GM12878 (cell line): ENCODE measurements around the gene BEGAIN. TPM values are rescaled to one million over a fixed set of nuclear protein-coding genes. Genes with fewer than 3 reads are reported as not detected.

Experiments
- ATAC-seq: fragments of 200-7000 bp; cut with Tn5 transposase; 3 replicates; pipeline ENCODE4 v1.9.1; 2020; ENCODE audit warnings: mild to moderate bottlenecking, moderate library complexity
- BruUV-seq: library from RNA; stranded (reverse); fragments of 400-500 nt; replicated peaks from 2 replicates; lab custom pipeline; 2021; lab: Mats Ljungman, UMichigan
- CTCF ChIA-PET: fragments of 300-600 bp; sonication (Branson Sonifier 250); formaldehyde crosslinking; extraction: SDS; loops from one replicate; lab custom pipeline; 2021; ENCODE audit warnings: inconsistent platforms; lab: Yijun Ruan, JAX
- POLR2A ChIA-PET: fragments of 350-600 bp; formaldehyde crosslinking; extraction: SDS; loops from one replicate; lab custom pipeline; 2021; ENCODE audit warnings: inconsistent platforms; lab: Charles Lee
- RAD21 ChIA-PET: fragments of 300-600 bp; sonication (Branson Sonifier 250); formaldehyde crosslinking; loops from one replicate; lab custom pipeline; 2023; ENCODE audit warnings: antibody characterized with exemption; ENCODE audit not compliant: unreplicated experiment; lab: Charles Lee
- SMC1A ChIA-PET: fragments of 300-600 bp; sonication (Branson Sonifier 250); formaldehyde crosslinking; loops from one replicate; lab custom pipeline; 2023; ENCODE audit not compliant: unreplicated experiment, uncharacterized antibody; lab: Charles Lee
- DNase-seq: peaks from one replicate; pipeline ENCODE4 v3.0.0-alpha.2; 2011; ENCODE audit warnings: low read depth, low spot score
- FAIRE-seq: peaks from 3 replicates; lab custom pipeline; 2011; peaks lifted over from hg19 to GRCh38; lab: Jason Lieb, UNC
- H2AFZ ChIP-seq: 2 replicates; pipeline ENCODE4 v1.6.0; 2011; ENCODE audit warnings: low read depth, low read length, control low read depth; ENCODE audit not compliant: control insufficient read depth
- H3K27ac ChIP-seq: 2 replicates; pipeline ENCODE4 v1.5.1; 2011; ENCODE audit warnings: control low read depth; ENCODE audit not compliant: control insufficient read depth, insufficient read depth
- H3K27me3 ChIP-seq, 2 experiments: replicated peaks in 1 of 2; 2 replicates each; pipeline versions ENCODE4 v1.6.0 to v1.6.1; 2011; ENCODE audit warnings: low read length in 1 of 2; ENCODE audit not compliant: control insufficient read depth in 2 of 2, insufficient read depth in 2 of 2
- H3K36me3 ChIP-seq, 2 experiments: 2 replicates each; pipeline ENCODE4 v1.5.1; 2011; ENCODE audit warnings: low read length in 1 of 2; ENCODE audit not compliant: control insufficient read depth in 2 of 2, insufficient read depth in 2 of 2
- H3K4me1 ChIP-seq: 2 replicates; pipeline ENCODE4 v1.6.1; 2011; ENCODE audit warnings: mild to moderate bottlenecking, low read length, moderate library complexity, mixed read lengths; ENCODE audit not compliant: control insufficient read depth, insufficient read depth
- H3K4me2 ChIP-seq: 2 replicates; pipeline ENCODE4 v1.6.0; 2011; ENCODE audit warnings: control low read depth; ENCODE audit not compliant: control insufficient read depth, insufficient read depth
- H3K4me3 ChIP-seq: fragments of 200-600 bp; sonication (generic); 2 replicates; pipeline ENCODE4 v1.5.1; 2016
- H3K79me2 ChIP-seq: 2 replicates; pipeline ENCODE4 v1.6.0; 2011; ENCODE audit warnings: low read length; ENCODE audit not compliant: control insufficient read depth, insufficient read depth
- H3K9ac ChIP-seq: 2 replicates; pipeline ENCODE4 v1.8.0; 2011; ENCODE audit warnings: low read length, control low read depth, mixed read lengths; ENCODE audit not compliant: control insufficient read depth, insufficient read depth
- H3K9me3 ChIP-seq: replicated peaks from 3 replicates; pipeline ENCODE4 v1.5.1; 2011; ENCODE audit warnings: mild to moderate bottlenecking, low read length; ENCODE audit not compliant: control insufficient read depth, insufficient read depth
- H4K20me1 ChIP-seq: 2 replicates; pipeline ENCODE4 v1.6.0; 2011; ENCODE audit not compliant: control insufficient read depth, insufficient read depth
- CREM ChIP-seq: IDR thresholded peaks from 2 replicates; pipeline ENCODE4 v1.6.1; 2014; ENCODE audit warnings: antibody characterized with exemption, low read depth
- EZH2 ChIP-seq: IDR thresholded peaks from 2 replicates; pipeline ENCODE4 v1.6.1; 2012; ENCODE audit warnings: low read depth, mild to moderate bottlenecking, control low read depth, inconsistent platforms, low read length, borderline replicate concordance; ENCODE audit not compliant: control insufficient read depth
- KLF5 ChIP-seq: fragments of 450-650 bp; IDR thresholded peaks from 2 replicates; pipeline ENCODE4 v1.6.1; 2014; ENCODE audit warnings: mild to moderate bottlenecking; ENCODE audit not compliant: partially characterized antibody
- MAX ChIP-seq: IDR thresholded peaks from 2 replicates; pipeline ENCODE4 v1.6.1; 2012; ENCODE audit warnings: low read depth, low read length, improper control_type of control experiment
- MEF2B ChIP-seq: fragments of 450-650 bp; IDR thresholded peaks from 2 replicates; pipeline ENCODE4 v1.6.1; 2018; ENCODE audit warnings: mild to moderate bottlenecking, moderate library complexity; ENCODE audit not compliant: partially characterized antibody, poor library complexity, severe bottlenecking
- PBX3 ChIP-seq: IDR thresholded peaks from 2 replicates; pipeline ENCODE4 v1.6.1; 2011; ENCODE audit warnings: mild to moderate bottlenecking, low read depth, low read length, moderate library complexity; ENCODE audit not compliant: insufficient replicate concordance
- RAD21 ChIP-seq: IDR thresholded peaks from 2 replicates; pipeline ENCODE4 v1.6.1; 2011; ENCODE audit warnings: mild to moderate bottlenecking, low read depth, low read length, moderate library complexity; ENCODE audit not compliant: insufficient read depth
- SMARCA5 ChIP-seq: fragments of 450-650 bp; IDR thresholded peaks from 2 replicates; pipeline ENCODE4 v1.6.1; 2017; ENCODE audit warnings: mild to moderate bottlenecking
- ZNF217 ChIP-seq: fragments of 450-650 bp; IDR thresholded peaks from 2 replicates; pipeline ENCODE4 v1.6.1; 2017; ENCODE audit warnings: antibody characterized with exemption, mild to moderate bottlenecking
- WGBS: methylation state at CpG from one replicate; pipeline ENCODE4 v1.1.6; 2016; ENCODE audit warnings: low lambda C conversion rate; ENCODE audit not compliant: insufficient replicate concordance, insufficient coverage; ENCODE audit errors: missing lambda C conversion rate; 5-methylcytosine and 5-hydroxymethylcytosine counted together
- in situ Hi-C: fragments of 300-500 bp; cut with MboI; formaldehyde crosslinking; loops from 9 replicates; pipeline ENCODE4 v1.14.3; 2018; ENCODE audit warnings: mixed read lengths
- intact Hi-C: fragments of 100-400 bp; cut with micrococcal nuclease; formaldehyde crosslinking; loops from one replicate; pipeline ENCODE4 v1.14.2; 2022; ENCODE audit not compliant: unreplicated experiment
- polyA plus RNA-seq, 11 experiments: library from polyadenylated mRNA; depleted of rRNA in 4 of 11; unstranded in 6 of 11; stranded (reverse) in 5 of 11; fragments of >200 nt; fragmentation: Nextera tagmentation in 4 of 11; fragmentation: Illumina TruSeq in 1 of 11; extraction: Ambion mirVana in 4 of 11; extraction: Trizol in 1 of 11; gene quantifications; 1 replicate in 1 of 11; 2 replicates in 10 of 11; pipeline versions ENCODE4 v1.2.1 to v1.2.3, GENCODE V29; 2011 to 2016; ENCODE audit warnings: inconsistent platforms in 2 of 11, missing spikeins in 2 of 11, low read depth in 1 of 11
- total RNA-seq, 4 experiments: library from RNA; depleted of rRNA in 3 of 4; stranded (reverse); fragments of >200 nt in 3 of 4; fragmentation: Illumina TruSeq in 1 of 4; extraction: Trizol in 1 of 4; gene quantifications; 2 replicates each; pipeline versions ENCODE4 v1.2.1 to v1.2.3, GENCODE V29; 2013 to 2021
- TF ChIP-seq, protein P1 (sequence below): fragments of 450-650 bp; formaldehyde crosslinking; IDR thresholded peaks from 2 replicates; pipeline ENCODE4 v1.4.0; 2020; ENCODE audit warnings: mild to moderate bottlenecking, moderate library complexity

BEGAIN gene
- total and polyA plus RNA-seq, 10 of the 15 experiments (the other 5 are each of a cell fraction or from before 2014, with no cell fraction given): 0.01 to 0.31 (median 0.06) TPM; not detected in 5

DNA sequence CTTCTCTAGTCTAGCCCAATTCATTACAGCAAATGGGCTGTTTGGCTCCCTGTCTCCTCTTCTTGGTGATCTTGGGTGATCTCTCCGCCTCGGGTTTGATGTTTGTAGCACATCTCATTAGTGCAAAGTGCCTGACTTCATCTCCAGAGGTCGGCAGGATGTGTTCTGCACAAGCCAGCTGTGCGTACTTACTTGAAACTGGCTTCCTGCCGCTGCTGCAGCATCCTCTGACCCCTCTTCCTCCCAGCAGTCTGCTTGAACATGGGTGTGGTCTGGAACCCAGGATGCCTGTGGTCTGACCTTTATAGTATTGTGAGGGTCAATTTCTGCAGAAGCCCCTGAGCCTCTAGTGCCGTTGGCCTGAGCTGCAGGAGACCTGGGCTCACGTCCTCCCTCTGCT is 99.2 kb downstream of the BEGAIN start:
- H3K4me2 ChIP-seq: no peak overlapping the region
- SMC1A ChIA-PET: no interaction called here
- no peak overlapping the region for H3K9ac ChIP-seq
- H3K4me1 ChIP-seq: peaks cover 8% of the 10 kb centered on the region
- CTCF ChIA-PET: no interaction called here
- POLR2A ChIA-PET: no interaction called here
- no peak for FAIRE-seq
- TF ChIP-seq EZH2: no peak
- TF ChIP-seq CREM: no peak
- no peak for TF ChIP-seq SMARCA5
- TF ChIP-seq, protein P1, sequence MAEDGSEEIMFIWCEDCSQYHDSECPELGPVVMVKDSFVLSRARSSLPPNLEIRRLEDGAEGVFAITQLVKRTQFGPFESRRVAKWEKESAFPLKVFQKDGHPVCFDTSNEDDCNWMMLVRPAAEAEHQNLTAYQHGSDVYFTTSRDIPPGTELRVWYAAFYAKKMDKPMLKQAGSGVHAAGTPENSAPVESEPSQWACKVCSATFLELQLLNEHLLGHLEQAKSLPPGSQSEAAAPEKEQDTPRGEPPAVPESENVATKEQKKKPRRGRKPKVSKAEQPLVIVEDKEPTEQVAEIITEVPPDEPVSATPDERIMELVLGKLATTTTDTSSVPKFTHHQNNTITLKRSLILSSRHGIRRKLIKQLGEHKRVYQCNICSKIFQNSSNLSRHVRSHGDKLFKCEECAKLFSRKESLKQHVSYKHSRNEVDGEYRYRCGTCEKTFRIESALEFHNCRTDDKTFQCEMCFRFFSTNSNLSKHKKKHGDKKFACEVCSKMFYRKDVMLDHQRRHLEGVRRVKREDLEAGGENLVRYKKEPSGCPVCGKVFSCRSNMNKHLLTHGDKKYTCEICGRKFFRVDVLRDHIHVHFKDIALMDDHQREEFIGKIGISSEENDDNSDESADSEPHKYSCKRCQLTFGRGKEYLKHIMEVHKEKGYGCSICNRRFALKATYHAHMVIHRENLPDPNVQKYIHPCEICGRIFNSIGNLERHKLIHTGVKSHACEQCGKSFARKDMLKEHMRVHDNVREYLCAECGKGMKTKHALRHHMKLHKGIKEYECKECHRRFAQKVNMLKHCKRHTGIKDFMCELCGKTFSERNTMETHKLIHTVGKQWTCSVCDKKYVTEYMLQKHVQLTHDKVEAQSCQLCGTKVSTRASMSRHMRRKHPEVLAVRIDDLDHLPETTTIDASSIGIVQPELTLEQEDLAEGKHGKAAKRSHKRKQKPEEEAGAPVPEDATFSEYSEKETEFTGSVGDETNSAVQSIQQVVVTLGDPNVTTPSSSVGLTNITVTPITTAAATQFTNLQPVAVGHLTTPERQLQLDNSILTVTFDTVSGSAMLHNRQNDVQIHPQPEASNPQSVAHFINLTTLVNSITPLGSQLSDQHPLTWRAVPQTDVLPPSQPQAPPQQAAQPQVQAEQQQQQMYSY (CRISPR knock-in tag): no peak
- TF ChIP-seq RAD21: no peak
- no peak for TF ChIP-seq KLF5
- TF ChIP-seq MEF2B: no peak
- TF ChIP-seq MAX: no peak
- TF ChIP-seq PBX3: no peak
- TF ChIP-seq ZNF217: no peak
- no peak overlapping the region for H3K4me3 ChIP-seq
- WGBS: 19% methylated on average over 7 of the region's 7 CpGs
- no peaks in the 10 kb centered on the region for H3K27me3 ChIP-seq
- H2AFZ ChIP-seq: no peak overlapping the region
- H3K27ac ChIP-seq: no peak overlapping the region
- intact Hi-C loops (no loop called here), in situ Hi-C loops (no loop called here)
- BruUV-seq: no TSS peak
- DNase-seq: no peak
- RAD21 ChIA-PET: no interaction called here
- H3K36me3 ChIP-seq: no peaks in the 10 kb centered on the region
- H3K79me2 ChIP-seq: no peaks in the 10 kb centered on the region
- no peak for ATAC-seq
- H3K9me3 ChIP-seq: no peaks in the 10 kb centered on the region; the same call in 2 of the 3 replicates
- H4K20me1 ChIP-seq: no peaks in the 10 kb centered on the region
